MM.1S (cell line): ENCODE data around the gene ALKBH8.
"Not testable (repeated sequence)": the region's sequence is repeated elsewhere in the genome, so short reads cannot be mapped to it uniquely, and the experiment has no call there.

Experiments
- DNase-seq: peaks from one replicate; pipeline ENCODE4 v3.0.0-alpha.2; 2015
- H2AFZ ChIP-seq: fragments of 300-600 bp; sonication (generic); 2 replicates; pipeline ENCODE4 v1.6.0; 2016; ENCODE audit warnings: antibody characterized with exemption, low read length
- H3F3A ChIP-seq: fragments of 300-600 bp; sonication (generic); 2 replicates; pipeline ENCODE4 v1.6.1; 2016; ENCODE audit warnings: mild to moderate bottlenecking, antibody characterized with exemption, low read length, moderate library complexity, mixed read lengths; ENCODE audit not compliant: insufficient read depth
- H3K27ac ChIP-seq: fragments of 300-600 bp; sonication (generic); 2 replicates; pipeline ENCODE4 v1.5.1; 2016; ENCODE audit warnings: mild to moderate bottlenecking, low read length
- H3K27me3 ChIP-seq: fragments of 300-600 bp; sonication (generic); replicated peaks from 2 replicates; pipeline ENCODE4 v1.6.0; 2016; ENCODE audit warnings: low read length; ENCODE audit not compliant: insufficient read depth
- H3K36me3 ChIP-seq: fragments of 300-600 bp; sonication (generic); replicated peaks from 2 replicates; pipeline ENCODE4 v1.6.1; 2016; ENCODE audit warnings: mild to moderate bottlenecking, low read length, mixed read lengths; ENCODE audit not compliant: insufficient read depth
- H3K4me1 ChIP-seq: fragments of 300-600 bp; sonication (generic); 2 replicates; pipeline ENCODE4 v1.6.1; 2016; ENCODE audit warnings: low read length, mixed read lengths
- H3K4me2 ChIP-seq: fragments of 300-600 bp; sonication (generic); 2 replicates; pipeline ENCODE4 v1.6.0; 2016; ENCODE audit warnings: low read depth, low read length
- H3K4me3 ChIP-seq: fragments of 300-600 bp; sonication (generic); 2 replicates; pipeline ENCODE4 v1.5.1; 2016; ENCODE audit warnings: low read length, mixed read lengths
- H3K79me2 ChIP-seq: fragments of 300-600 bp; sonication (generic); 2 replicates; pipeline ENCODE4 v1.6.1; 2016; ENCODE audit warnings: mixed run types, low read length, mixed read lengths
- H3K9ac ChIP-seq: fragments of 300-600 bp; sonication (generic); 2 replicates; pipeline ENCODE4 v1.6.1; 2016; ENCODE audit warnings: low read length, mixed read lengths
- H3K9me2 ChIP-seq: fragments of 300-600 bp; sonication (generic); replicated peaks from 2 replicates; pipeline ENCODE4 v1.6.1; 2016; ENCODE audit warnings: mild to moderate bottlenecking, low read length, mixed read lengths; ENCODE audit not compliant: insufficient read depth
- H3K9me3 ChIP-seq: fragments of 300-600 bp; sonication (generic); replicated peaks from 2 replicates; pipeline ENCODE4 v1.6.1; 2016; ENCODE audit warnings: mild to moderate bottlenecking, low read length, mixed read lengths; ENCODE audit not compliant: insufficient read depth
- H4K20me1 ChIP-seq: fragments of 300-600 bp; sonication (generic); 2 replicates; pipeline ENCODE4 v1.6.1; 2016; ENCODE audit warnings: mild to moderate bottlenecking, low read length, moderate library complexity, mixed read lengths; ENCODE audit not compliant: insufficient read depth
- EZH2 ChIP-seq: fragments of 300-600 bp; sonication (generic); optimal IDR thresholded peaks from 2 replicates; pipeline ENCODE3; 2017; ENCODE audit warnings: low read depth, mild to moderate bottlenecking, antibody characterized with exemption, low read length, mixed read lengths
- EZH2phosphoT487 ChIP-seq: fragments of 300-600 bp; sonication (generic); IDR thresholded peaks from 2 replicates; pipeline ENCODE4 v1.6.1; 2018; ENCODE audit warnings: antibody characterized with exemption, low read length
- TF ChIP-seq, protein P1 (sequence below): fragments of 300-600 bp; sonication (generic); IDR thresholded peaks from 2 replicates; pipeline ENCODE4 v1.5.1; 2016; ENCODE audit warnings: antibody characterized with exemption, low read length, mixed read lengths

Gene ALKBH8

DNA sequence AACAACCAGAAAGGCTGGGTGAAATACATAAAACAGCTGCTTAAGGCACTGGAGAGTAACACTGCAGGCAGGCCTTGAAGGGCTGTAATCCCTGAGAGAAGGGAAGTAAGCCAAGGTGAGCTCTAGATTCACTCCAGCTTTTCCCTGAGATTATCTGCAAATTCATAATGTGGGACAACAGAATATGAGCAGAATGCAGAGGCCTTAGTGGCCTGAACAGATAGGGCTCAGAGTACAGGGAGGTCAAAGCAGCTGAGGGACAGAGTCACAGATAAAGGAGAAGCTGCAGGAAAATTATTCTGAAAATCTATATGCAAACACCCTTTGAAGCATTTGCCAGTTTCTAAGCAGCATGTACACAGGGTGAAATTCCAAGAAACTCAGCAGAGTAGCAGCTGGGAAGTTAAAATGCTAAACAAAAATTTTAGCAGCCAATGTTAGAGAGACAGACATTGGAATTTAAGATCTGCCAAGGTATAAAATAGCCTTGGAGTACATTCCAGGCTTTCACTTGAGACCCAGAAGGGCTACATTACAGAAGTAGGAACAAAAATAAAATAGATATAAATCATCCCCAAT is 59.8 kb downstream of the ALKBH8 start:
- TF ChIP-seq EZH2 (no peak), EZH2phosphoT487 (no peak)
- TF ChIP-seq, protein P1, sequence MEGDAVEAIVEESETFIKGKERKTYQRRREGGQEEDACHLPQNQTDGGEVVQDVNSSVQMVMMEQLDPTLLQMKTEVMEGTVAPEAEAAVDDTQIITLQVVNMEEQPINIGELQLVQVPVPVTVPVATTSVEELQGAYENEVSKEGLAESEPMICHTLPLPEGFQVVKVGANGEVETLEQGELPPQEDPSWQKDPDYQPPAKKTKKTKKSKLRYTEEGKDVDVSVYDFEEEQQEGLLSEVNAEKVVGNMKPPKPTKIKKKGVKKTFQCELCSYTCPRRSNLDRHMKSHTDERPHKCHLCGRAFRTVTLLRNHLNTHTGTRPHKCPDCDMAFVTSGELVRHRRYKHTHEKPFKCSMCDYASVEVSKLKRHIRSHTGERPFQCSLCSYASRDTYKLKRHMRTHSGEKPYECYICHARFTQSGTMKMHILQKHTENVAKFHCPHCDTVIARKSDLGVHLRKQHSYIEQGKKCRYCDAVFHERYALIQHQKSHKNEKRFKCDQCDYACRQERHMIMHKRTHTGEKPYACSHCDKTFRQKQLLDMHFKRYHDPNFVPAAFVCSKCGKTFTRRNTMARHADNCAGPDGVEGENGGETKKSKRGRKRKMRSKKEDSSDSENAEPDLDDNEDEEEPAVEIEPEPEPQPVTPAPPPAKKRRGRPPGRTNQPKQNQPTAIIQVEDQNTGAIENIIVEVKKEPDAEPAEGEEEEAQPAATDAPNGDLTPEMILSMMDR: no peak
- DNase-seq: no peak

DNA sequence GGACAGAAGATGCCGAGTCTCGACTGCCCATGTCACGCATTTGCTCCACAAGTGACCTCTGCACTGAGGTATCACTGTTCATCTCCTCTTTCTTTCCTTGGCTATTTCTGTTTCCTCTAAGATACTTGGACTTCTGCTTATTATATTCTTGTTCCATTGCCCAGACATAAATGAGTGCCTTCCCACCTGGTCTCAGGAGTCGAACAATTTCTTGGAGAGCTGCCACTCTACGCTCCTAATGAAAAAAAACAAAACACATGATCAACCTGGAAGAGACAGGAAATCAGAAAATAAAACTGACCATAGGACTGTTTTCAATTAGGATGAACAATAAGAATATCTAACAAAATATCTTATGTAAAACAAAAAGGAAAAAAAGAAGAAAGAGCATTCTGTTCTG is 60.6 kb downstream of the ALKBH8 start:
- Histone ChIP-seq H3K9me3 (no peaks in the 10 kb centered on the region), H3K9me2 (no peaks in the 10 kb centered on the region), H3K9ac (no peak overlapping the region), H3K36me3 (no peaks in the 10 kb centered on the region), H3F3A (no peaks in the 10 kb centered on the region), H3K4me1 (no peaks in the 10 kb centered on the region), H2AFZ (no peak overlapping the region), H3K4me3 (no peak overlapping the region), H3K27ac (no peak overlapping the region), H3K79me2 (no peaks in the 10 kb centered on the region), H3K4me2 (no peak overlapping the region), H3K27me3 (no peaks in the 10 kb centered on the region), H4K20me1 (no peaks in the 10 kb centered on the region)
- DNase-seq: no peak
- TF ChIP-seq EZH2 (no peak), EZH2phosphoT487 (no peak)
- TF ChIP-seq, protein P1: no peak

More for the DNA sequence above, 59.8 kb downstream of the ALKBH8 start:
- Histone ChIP-seq H3K4me2 (no peak overlapping the region), H3K9me2 (no peaks in the 10 kb centered on the region), H3K4me1 (no peaks in the 10 kb centered on the region), H3K27me3 (no peaks in the 10 kb centered on the region), H3K4me3 (no peak overlapping the region), H3K27ac (no peak overlapping the region), H4K20me1 (no peaks in the 10 kb centered on the region), H3K9ac (no peak overlapping the region), H3K9me3 (no peaks in the 10 kb centered on the region), H3K79me2 (no peaks in the 10 kb centered on the region), H2AFZ (no peak overlapping the region), H3K36me3 (no peaks in the 10 kb centered on the region), H3F3A (no peaks in the 10 kb centered on the region)

DNA sequence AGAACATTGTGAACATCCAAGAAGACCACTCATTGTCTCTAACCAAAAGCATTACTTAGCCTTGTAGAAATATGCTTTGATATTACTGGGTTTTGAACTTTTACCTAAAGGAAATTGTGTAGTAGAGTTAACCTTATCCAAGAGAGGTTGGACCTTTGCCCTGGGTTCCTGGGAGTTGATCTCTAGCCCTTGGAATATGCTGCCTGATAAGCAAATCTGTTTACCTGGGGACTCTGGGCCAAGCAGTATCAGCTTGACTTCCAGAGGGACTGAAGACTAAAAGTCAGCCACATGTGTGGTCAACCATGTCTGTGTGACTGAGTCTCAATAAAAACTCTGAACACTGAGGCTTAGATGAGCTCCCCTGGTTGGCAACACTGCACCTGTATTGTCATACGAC is 63.8 kb downstream of the ALKBH8 start:
- Histone ChIP-seq H3K4me2 (no peak overlapping the region), H3K79me2 (no peaks in the 10 kb centered on the region), H3K9ac (no peak overlapping the region), H3K27ac (no peak overlapping the region), H3F3A (no peaks in the 10 kb centered on the region), H3K9me3 (no peaks in the 10 kb centered on the region), H3K4me1 (no peaks in the 10 kb centered on the region), H4K20me1 (no peaks in the 10 kb centered on the region), H3K36me3 (no peaks in the 10 kb centered on the region), H3K27me3 (no peaks in the 10 kb centered on the region), H2AFZ (no peak overlapping the region), H3K4me3 (no peak overlapping the region), H3K9me2 (no peaks in the 10 kb centered on the region)
- no peak for DNase-seq
- TF ChIP-seq EZH2: no peak
- TF ChIP-seq EZH2phosphoT487: no peak
- TF ChIP-seq, protein P1: no peak

DNA sequence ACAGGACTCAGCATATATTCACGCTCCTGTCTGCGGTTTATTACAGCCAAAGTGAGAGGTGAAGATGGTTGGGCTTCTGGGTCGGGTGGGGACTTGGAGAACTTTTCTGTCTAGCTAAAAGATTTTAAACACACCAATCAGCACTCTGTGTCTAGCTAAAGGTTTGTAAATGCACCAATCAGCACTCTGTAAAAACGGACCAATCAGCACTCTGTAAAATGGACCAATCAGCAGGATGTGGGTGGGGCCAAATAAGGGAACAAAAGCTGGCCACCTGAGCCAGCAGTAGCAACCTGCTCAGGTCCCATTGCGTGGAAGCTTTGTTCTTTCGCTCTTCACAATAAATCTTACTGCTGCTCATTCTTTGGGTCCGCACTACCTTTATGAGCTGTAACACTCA is 68.2 kb downstream of the ALKBH8 start:
- H3K9ac ChIP-seq, H3K79me2 ChIP-seq, H3K27me3 ChIP-seq, DNase-seq, H4K20me1 ChIP-seq, H3F3A ChIP-seq, H3K4me1 ChIP-seq, H3K9me3 ChIP-seq, H3K9me2 ChIP-seq, H3K4me2 ChIP-seq, H3K36me3 ChIP-seq, H3K27ac ChIP-seq, H2AFZ ChIP-seq, H3K4me3 ChIP-seq: not testable (repeated sequence)
